A673 (cell line): ENCODE results near the gene MRPL43.

Source experiments
- EZH2 ChIP-seq: fragments of 200-600 bp; sonication (generic); IDR thresholded peaks from 2 replicates; pipeline ENCODE4 v1.6.1; 2017; ENCODE audit warnings: borderline replicate concordance, low read depth, mild to moderate bottlenecking, mixed read lengths, antibody characterized with exemption, low read length; ENCODE audit not compliant: poor library complexity, severe bottlenecking
- TF ChIP-seq, protein P1 (sequence below): fragments of 300-800, 200-600 bp; sonication (generic); conservative IDR thresholded peaks from 2 replicates; pipeline ENCODE4 v1.5.1; 2017; ENCODE audit warnings: low read depth, mild to moderate bottlenecking, antibody characterized with exemption, low read length, moderate library complexity, mixed read lengths

DNA sequence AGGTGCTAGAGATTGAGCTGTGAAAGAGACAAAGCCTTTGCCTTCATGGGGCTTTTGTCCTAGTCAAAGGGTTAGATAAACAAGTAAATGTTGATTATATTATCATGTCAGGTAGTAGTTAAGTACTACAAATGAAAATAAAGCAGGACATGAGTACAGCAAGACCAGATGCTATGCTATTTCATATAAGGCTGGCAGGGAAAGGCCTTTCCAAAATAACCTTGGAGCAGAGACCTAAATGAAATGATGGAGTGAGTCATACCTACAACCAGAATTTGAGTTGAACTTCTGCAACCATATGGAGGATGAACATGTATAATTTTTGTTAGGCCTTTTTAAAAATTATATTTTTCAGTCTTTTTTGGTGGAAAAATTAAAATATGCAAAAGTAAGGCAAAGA is 41.5 kb downstream of the MRPL43 start:
- TF ChIP-seq, protein P1, sequence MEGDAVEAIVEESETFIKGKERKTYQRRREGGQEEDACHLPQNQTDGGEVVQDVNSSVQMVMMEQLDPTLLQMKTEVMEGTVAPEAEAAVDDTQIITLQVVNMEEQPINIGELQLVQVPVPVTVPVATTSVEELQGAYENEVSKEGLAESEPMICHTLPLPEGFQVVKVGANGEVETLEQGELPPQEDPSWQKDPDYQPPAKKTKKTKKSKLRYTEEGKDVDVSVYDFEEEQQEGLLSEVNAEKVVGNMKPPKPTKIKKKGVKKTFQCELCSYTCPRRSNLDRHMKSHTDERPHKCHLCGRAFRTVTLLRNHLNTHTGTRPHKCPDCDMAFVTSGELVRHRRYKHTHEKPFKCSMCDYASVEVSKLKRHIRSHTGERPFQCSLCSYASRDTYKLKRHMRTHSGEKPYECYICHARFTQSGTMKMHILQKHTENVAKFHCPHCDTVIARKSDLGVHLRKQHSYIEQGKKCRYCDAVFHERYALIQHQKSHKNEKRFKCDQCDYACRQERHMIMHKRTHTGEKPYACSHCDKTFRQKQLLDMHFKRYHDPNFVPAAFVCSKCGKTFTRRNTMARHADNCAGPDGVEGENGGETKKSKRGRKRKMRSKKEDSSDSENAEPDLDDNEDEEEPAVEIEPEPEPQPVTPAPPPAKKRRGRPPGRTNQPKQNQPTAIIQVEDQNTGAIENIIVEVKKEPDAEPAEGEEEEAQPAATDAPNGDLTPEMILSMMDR, result no peak
- no peak for TF ChIP-seq EZH2
